ENCODE measurements around the gene CLSTN1.

Gene CLSTN1

DNA sequence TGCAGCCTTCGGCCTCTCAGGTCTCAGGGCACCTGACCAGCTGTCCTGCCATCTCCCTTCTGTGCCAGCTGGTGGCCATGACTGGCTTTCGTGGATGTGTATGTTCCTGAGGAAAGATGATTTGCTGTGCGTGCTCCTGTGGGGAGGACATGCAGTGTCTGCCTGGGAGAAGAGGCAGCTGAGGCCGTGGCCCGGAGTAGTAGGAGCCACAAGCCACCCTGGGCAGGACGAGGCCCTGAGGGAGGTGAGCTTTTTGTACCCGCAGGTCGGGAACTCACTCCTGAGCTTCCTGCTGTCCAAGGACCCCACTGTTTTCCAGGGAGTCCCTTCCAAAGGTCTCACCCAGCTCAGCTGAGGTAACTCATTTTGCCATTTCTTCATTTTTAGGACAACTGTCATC, 113.7 kb downstream of the CLSTN1 start:
- DNase-seq: no peak

- DNase-seq: no peak
These were observed 117.6 kb downstream of the CLSTN1 start for GRCh38 chr1:9706178-9706577.

- no peak for DNase-seq
These were observed 118.2 kb downstream of the CLSTN1 start for GRCh38 chr1:9705337-9706093.

DNA sequence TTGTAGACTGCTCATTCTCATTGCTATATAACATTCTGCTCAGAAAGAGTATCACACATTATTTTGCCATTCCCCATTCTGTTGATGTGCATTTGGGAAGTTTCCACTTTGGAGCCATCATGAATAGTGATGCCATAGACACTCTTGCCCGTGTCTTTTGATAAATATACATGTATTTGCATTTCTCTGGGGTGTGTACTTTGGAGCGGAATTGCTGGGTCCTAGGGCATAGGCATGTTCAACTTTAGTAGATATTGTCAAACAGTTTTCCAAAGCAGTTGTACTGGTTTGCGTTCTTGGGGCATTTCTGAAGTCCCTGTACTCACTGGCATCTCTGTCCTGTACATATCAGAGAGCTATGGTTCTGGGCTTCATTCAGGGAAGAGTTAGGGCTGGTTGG, 120.1 kb downstream of the CLSTN1 start:
- no peak for DNase-seq

DNA sequence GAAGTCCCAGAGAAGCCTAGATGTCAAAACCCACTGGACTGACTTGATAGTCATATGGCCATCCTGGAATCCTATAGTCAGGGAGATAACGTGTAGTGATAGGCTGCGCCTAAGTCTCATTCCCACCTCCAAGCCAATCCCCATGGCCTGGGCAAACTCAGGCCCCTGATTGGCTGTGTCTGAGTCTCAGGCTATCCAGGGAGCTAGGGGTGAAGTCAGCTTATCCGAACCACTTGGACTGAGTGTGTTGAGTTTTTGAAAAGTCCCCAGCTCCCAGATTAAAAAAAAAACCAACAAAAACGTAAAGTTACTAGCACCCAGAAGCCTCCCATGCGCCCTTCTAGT, 120.6 kb downstream of the CLSTN1 start:
- DNase-seq: no peak

DNA sequence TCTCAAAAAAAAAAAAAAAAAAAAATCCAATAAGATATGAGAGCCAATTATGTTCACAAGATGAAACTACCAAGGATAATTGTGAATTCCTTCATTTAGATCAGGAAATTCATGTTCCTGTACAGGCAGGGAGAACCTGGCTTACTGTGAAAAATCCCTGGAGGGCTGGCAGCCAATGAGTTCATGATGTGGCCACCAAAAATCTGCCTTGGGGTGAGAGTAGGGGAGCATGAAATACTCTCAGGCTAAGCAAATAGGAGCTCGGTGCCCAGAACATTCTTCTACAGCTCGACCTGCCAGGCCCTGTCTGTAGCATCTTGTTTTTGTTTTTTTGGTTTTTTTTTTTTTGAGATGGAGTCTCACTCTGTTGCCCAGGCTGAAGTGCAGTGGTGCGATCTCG, 122.1 kb downstream of the CLSTN1 start:
- DNase-seq: no peak

- no peak for DNase-seq
These were observed 123.4 kb downstream of the CLSTN1 start for GRCh38 chr1:9700340-9700739.

- DNase-seq: no peak
These were observed 124.4 kb downstream of the CLSTN1 start for GRCh38 chr1:9699361-9699760.

DNA sequence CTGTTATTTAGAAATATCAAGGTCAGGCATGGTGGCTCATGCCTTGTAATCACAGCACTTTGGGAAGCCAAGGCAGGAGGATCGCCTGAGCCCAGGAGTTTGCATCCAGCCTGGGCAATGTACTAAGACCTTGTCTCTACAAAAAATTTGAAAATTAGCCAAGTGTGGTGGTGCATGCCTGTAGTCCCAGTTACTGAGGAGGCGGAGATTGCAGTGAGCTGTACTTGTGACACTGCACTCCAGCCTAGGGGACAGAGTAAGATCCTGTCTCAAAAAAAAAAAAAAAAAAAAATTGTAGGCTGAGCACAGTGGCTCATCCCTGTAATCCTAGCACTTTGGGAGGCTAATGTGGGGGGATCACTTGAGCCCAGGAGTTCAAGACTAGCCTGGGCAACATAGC, 127.0 kb downstream of the CLSTN1 start:
- DNase-seq: no peak

DNA sequence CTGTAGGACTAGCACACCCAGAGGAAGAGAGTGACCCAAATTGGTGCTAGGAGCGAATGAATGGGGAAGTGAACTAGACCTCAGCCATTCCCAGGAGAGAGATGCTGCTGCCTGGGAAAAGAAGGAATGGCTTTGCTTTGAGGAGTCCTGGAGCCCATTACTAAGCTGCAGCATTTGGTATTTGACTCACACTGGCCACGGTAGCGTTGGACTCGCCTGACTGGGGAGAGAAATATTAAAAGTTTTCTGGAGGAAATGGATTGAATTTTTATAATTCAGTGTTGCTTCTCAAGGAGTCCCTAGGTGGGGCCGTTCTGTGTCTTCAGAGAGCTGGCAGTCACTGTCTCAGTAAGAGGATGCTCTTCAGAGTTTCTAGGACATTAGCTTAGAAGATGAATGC, 132.1 kb downstream of the CLSTN1 start:
- DNase-seq: no peak

DNA sequence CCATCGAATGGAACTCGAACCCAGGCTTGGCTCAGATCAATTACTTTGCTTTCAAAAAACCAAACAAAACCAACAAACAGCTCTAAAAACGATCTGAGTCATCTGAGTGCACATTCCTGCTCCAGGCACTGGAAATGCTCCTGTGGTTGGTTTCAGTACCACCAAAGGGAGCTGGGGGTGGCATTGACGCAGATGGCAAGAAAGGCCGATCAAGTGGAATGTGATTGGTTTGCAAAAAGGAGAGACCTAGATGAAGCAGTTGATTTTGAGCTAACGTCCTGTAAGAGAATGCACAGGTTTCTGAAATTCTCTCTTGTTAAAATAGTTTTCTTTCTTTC, 132.7 kb downstream of the CLSTN1 start:
- DNase-seq: no peak

DNA sequence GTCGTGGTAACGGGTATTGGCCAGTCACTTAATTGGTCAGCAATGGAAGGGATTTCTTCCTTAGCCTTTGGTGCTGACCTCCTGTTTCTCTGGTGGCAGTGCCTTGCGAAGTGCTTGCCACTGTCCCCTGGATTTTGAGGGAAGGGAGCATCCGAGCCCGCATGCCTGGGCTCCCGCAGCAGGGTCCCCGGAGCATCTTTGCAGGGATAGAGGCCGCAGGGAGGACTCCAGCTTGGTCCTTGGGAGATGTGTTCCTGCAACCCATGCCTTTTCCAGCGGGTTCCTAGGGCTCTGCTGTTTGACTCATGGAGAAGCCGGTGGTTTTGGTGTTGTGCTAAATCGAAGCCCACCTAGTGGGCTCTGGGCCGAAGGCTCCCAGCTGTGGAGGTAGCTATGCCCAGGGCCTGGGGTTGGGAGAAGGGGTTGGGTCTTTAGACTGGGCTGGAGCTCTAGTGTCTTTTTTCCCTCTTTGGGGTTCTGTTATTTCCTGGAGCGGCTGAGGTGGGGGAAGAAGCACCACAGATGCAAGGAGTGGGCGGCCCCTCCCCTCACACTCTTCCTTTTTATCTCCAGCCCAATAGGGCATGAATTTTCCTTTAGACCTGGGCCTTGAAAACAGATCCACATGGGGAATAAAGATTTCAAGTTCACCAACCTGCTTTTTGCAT, 133.2 kb downstream of the CLSTN1 start:
- no peak for DNase-seq

GRCh38 chr1:9689971-9690381, 133.8 kb downstream of the CLSTN1 start:
- no peak for DNase-seq

- DNase-seq: peak; percentile 75
These were observed 134.6 kb downstream of the CLSTN1 start for GRCh38 chr1:9689011-9689706.

DNA sequence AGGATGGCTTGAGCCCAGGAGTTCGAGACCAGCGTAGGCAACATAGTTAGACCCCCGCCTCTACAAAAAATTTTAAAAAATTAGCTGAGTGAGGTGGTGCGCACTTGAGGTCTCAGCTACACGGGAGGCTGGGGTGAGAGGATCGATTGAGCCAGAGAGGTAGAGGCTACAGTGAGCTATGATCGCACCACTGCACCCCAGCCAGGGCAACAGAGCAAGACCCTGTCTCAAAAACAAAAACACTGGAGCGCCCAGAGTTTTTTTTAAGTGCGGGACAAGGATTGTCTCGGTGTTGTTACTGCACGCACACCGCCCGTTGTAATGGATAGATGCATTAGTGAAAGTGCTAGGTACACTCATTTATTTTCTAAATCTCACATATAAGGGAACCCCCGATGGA, 135.2 kb downstream of the CLSTN1 start:
- DNase-seq: no peak

DNA sequence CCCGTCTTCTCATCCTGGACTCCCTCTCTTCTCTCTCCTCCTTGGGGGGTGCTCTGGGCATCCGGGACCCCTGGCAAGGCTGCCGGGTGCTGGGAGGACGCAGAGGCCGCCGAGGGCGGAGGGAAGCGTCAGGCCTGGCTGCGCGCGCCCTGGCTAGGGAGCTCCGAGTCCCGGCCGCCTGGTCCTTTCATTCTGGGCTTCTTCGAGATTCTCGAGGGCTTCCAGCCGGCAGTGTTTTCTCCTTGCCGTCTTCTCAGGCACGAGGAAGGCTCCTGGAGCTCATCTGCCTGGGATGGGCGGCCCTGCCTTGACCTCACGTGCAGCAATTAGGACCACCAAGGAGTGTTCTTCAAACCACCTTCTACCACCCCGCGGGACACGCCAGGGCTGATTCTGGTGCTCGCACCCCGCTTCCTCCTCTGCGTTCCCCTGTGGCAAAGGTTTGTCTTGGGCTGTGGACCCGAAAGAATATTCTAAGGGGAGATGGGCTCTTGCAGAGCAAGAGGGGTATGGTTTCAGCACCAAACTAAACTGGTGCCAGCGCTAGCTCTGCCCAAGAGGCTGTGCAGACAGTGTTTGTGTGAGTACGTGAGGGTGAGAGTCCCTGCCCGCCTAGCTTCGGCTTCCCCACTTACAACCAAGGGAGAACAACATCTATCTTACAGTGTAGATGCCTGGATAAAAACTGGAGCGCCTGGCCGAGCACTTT, 135.7 kb downstream of the CLSTN1 start:
- no peak for DNase-seq

DNA sequence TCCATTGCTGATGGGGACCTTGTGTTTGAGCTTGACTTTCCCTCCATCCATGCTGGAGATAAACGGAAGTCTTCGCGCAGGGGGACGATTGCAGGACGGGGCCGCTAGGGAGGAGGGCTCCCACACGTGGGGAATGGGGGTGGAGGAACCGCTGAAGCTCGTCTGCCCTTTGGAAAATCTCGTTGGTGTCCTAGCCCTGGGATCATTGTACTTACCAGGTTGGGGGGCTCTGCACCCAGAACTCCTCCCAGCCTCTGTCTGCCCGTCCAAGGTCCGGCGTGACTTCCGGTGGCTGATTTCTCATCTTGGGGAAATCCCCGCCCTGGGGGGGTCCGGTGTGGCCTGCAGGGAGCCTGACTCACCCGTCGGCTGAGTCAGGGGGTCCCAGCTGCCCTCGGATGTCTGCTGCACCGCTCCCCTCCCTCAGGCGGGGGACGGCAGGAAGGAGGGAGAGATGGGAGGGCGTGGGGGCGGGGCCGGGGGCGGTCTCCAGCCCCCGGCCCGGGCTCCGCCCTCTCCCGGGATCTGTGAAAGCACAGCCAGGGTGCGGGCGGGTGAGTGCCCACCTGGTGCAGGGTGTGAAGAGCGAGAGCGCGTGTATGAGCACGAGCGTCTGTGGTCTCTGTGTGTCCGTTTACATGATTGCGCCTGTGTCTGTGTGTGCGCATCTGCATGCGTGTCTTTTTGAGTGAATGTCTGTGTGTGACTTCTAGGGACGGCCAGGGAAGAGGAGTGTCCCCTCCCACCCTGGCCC, 136.5 kb downstream of the CLSTN1 start:
- DNase-seq: peak; percentile 61

- DNase-seq: no peak
These were observed 139.0 kb downstream of the CLSTN1 start for GRCh38 chr1:9684801-9685200.

DNA sequence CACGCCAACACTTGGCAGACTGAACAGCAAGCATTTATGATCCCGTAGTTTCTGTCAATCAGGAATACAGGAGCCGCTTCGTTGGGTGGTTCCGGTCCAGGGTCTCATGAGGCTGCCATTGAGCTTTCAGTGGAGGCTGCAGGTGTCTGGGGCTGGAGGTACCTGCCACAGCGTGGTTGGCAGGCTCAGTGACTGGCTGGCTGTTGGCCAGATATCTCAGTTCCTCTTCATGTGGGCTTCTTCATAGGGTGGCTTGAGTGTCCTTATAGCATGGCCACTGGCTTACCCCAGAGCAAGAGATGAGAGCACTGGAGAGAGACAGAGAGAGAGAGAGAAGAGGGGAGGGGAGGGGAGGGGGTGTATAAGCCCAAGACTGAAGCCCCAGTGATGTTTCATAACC, 142.9 kb downstream of the CLSTN1 start:
- DNase-seq: no peak

DNA sequence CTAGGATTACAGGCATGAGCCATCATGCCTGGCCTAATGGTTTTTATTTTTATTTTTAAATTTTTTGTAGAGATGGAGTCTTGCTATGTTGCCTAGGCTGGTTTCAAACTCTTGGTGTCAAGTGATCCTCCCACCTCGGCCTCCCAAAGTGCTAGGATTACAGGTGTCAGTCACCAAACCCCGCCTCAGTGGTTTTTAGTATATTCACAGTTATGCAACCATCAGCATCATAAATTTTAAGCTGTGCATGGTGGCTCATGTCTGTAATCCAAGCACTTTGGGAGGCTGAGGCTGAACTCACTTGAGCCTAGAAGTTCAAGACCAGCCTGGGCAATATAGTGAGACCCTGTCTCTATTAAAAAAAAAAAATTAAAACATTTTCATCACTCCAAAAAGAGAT, 143.7 kb downstream of the CLSTN1 start:
- DNase-seq: no peak

Data from stimulated activated naive CD4-positive, alpha-beta T cell treated with Interleukin-2 at 50 U/mL for 16 hours (primary cell).